GM12878 (cell line): ENCODE data around the gene STRIP2. TPM values are rescaled to one million over a fixed set of nuclear protein-coding genes. Genes with fewer than 3 reads are reported as not detected.

Source experiments
- CREB1 ChIP-seq: IDR thresholded peaks from 2 replicates; pipeline ENCODE4 v1.6.1; 2012; ENCODE audit warnings: low read depth, mild to moderate bottlenecking, inconsistent platforms
- HCFC1 ChIP-seq: fragments of 150-350 bp; IDR thresholded peaks from 2 replicates; pipeline ENCODE4 v1.6.1; 2014; ENCODE audit warnings: low read length
- RB1 ChIP-seq: fragments of 450-650 bp; formaldehyde crosslinking; IDR thresholded peaks from 2 replicates; pipeline ENCODE4 v1.6.1; 2017; ENCODE audit warnings: mild to moderate bottlenecking, borderline replicate concordance
- ZBTB33 ChIP-seq: fragments of 450-650 bp; IDR thresholded peaks from 2 replicates; pipeline ENCODE4 v1.6.1; 2017; ENCODE audit warnings: mild to moderate bottlenecking
- ZNF217 ChIP-seq: fragments of 450-650 bp; IDR thresholded peaks from 2 replicates; pipeline ENCODE4 v1.6.1; 2017; ENCODE audit warnings: antibody characterized with exemption, mild to moderate bottlenecking
- ZNF274 ChIP-seq: IDR thresholded peaks from one replicate; pipeline ENCODE4 v1.8.0; 2011; ENCODE audit not compliant: insufficient read length, insufficient read depth
- polyA plus RNA-seq, 11 experiments: library from polyadenylated mRNA; depleted of rRNA in 4 of 11; unstranded in 6 of 11; stranded (reverse) in 5 of 11; fragments of >200 nt; fragmentation: Nextera tagmentation in 4 of 11; fragmentation: Illumina TruSeq in 1 of 11; extraction: Ambion mirVana in 4 of 11; extraction: Trizol in 1 of 11; gene quantifications; 1 replicate in 1 of 11; 2 replicates in 10 of 11; pipeline versions ENCODE4 v1.2.1 to v1.2.3, GENCODE V29; 2011 to 2016; ENCODE audit warnings: inconsistent platforms in 2 of 11, missing spikeins in 2 of 11, low read depth in 1 of 11
- total RNA-seq, 4 experiments: library from RNA; depleted of rRNA in 3 of 4; stranded (reverse); fragments of >200 nt in 3 of 4; fragmentation: Illumina TruSeq in 1 of 4; extraction: Trizol in 1 of 4; gene quantifications; 2 replicates each; pipeline versions ENCODE4 v1.2.1 to v1.2.3, GENCODE V29; 2013 to 2021
- TF ChIP-seq, protein P1 (sequence below): IDR thresholded peaks from 2 replicates; pipeline ENCODE4 v1.6.1; 2011; ENCODE audit warnings: borderline replicate concordance, low read depth, mild to moderate bottlenecking, moderate library complexity, mixed read lengths, low read length; ENCODE audit not compliant: insufficient read depth; ENCODE audit errors: extremely low read length
- TF ChIP-seq, protein P2 (sequence below): IDR thresholded peaks from 2 replicates; pipeline ENCODE4 v1.6.1; 2012; ENCODE audit warnings: mild to moderate bottlenecking, low read depth, low read length

STRIP2 gene
- total and polyA plus RNA-seq, 10 of the 15 experiments (the other 5 are each of a cell fraction or from before 2014, with no cell fraction given): 0.48 to 5.8 (median 1.8) TPM

GRCh38 chr7:129529643-129530042 lies 95.4 kb downstream of the STRIP2 start (continued):
- TF ChIP-seq ZBTB33 (no peak), ZNF217 (no peak), CREB1 (no peak), RB1 (no peak), HCFC1 (no peak), ZNF274 (no peak)
- TF ChIP-seq, protein P1, sequence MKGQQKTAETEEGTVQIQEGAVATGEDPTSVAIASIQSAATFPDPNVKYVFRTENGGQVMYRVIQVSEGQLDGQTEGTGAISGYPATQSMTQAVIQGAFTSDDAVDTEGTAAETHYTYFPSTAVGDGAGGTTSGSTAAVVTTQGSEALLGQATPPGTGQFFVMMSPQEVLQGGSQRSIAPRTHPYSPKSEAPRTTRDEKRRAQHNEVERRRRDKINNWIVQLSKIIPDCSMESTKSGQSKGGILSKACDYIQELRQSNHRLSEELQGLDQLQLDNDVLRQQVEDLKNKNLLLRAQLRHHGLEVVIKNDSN: no peak
- TF ChIP-seq, protein P2, sequence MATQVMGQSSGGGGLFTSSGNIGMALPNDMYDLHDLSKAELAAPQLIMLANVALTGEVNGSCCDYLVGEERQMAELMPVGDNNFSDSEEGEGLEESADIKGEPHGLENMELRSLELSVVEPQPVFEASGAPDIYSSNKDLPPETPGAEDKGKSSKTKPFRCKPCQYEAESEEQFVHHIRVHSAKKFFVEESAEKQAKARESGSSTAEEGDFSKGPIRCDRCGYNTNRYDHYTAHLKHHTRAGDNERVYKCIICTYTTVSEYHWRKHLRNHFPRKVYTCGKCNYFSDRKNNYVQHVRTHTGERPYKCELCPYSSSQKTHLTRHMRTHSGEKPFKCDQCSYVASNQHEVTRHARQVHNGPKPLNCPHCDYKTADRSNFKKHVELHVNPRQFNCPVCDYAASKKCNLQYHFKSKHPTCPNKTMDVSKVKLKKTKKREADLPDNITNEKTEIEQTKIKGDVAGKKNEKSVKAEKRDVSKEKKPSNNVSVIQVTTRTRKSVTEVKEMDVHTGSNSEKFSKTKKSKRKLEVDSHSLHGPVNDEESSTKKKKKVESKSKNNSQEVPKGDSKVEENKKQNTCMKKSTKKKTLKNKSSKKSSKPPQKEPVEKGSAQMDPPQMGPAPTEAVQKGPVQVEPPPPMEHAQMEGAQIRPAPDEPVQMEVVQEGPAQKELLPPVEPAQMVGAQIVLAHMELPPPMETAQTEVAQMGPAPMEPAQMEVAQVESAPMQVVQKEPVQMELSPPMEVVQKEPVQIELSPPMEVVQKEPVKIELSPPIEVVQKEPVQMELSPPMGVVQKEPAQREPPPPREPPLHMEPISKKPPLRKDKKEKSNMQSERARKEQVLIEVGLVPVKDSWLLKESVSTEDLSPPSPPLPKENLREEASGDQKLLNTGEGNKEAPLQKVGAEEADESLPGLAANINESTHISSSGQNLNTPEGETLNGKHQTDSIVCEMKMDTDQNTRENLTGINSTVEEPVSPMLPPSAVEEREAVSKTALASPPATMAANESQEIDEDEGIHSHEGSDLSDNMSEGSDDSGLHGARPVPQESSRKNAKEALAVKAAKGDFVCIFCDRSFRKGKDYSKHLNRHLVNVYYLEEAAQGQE: no peak
